ENCODE results near the gene EIF4E2.

Gene EIF4E2

DNA sequence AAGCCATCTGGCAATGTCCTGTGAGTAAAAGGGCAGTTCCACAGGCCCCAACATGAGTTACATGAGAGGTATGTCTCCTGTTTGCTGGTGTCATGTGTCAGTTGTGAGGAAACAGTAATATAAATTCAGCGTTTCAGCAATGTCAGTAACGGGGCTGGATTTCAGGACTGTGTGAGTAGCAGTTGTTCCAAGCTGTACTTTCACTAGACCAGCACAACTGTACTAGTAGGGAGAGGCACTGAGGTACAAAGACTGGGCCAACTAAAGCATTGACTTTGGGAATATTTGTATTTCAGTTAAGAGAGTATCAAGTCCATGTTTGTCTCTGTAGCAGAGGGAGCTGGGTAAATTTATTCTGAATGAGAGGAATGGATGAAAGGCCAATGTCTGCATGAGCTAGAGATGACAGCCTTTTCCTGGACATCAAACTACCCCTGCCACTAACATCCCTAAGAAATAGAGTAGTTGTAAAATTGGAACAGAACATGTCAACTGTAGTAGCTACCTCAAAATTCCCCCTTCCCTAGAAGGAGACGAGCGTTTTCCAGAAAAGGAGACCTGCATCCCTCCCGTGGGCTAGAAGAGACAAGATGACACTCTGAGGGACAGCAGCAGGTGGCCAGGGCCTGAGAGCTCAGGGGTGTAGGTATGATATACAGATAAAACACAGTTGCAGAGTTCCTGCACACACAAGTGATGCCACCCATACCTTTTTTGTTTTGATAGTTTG lies 24.4 kb downstream of the EIF4E2 start:
- TF ChIP-seq, protein P1, sequence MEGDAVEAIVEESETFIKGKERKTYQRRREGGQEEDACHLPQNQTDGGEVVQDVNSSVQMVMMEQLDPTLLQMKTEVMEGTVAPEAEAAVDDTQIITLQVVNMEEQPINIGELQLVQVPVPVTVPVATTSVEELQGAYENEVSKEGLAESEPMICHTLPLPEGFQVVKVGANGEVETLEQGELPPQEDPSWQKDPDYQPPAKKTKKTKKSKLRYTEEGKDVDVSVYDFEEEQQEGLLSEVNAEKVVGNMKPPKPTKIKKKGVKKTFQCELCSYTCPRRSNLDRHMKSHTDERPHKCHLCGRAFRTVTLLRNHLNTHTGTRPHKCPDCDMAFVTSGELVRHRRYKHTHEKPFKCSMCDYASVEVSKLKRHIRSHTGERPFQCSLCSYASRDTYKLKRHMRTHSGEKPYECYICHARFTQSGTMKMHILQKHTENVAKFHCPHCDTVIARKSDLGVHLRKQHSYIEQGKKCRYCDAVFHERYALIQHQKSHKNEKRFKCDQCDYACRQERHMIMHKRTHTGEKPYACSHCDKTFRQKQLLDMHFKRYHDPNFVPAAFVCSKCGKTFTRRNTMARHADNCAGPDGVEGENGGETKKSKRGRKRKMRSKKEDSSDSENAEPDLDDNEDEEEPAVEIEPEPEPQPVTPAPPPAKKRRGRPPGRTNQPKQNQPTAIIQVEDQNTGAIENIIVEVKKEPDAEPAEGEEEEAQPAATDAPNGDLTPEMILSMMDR (IDR thresholded peaks at IDR 0.05; ENCODE audit: control insufficient read depth, extremely low read depth, insufficient read depth), result no peak
- no peak for DNase-seq (ENCODE audit: low read depth)
- no peak overlapping the region for H3K4me3 ChIP-seq (ENCODE audit: low read depth, low read length)

DNA sequence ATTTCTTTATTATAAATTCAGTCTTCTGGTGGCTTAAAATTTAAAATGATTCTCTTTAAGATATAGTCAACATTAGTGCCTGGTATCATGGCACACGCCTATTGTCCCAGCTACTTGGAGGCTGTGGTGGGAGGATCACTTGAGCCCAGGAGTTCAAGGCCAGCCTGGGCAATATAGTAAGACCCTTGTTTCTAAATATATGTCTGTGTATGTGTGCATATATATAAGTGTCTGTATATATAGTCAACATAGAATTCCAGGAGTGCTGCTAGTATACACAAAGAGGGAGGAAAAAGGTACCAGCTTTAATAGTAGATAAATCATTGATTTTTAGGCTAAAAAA lies 24.9 kb downstream of the EIF4E2 start:
- H3K4me3 ChIP-seq (ENCODE audit: low read depth, low read length), result no peak overlapping the region
- TF ChIP-seq, protein P1 (IDR thresholded peaks at IDR 0.05; ENCODE audit: control insufficient read depth, extremely low read depth, insufficient read depth), result no peak
- DNase-seq (ENCODE audit: low read depth), result no peak

DNA sequence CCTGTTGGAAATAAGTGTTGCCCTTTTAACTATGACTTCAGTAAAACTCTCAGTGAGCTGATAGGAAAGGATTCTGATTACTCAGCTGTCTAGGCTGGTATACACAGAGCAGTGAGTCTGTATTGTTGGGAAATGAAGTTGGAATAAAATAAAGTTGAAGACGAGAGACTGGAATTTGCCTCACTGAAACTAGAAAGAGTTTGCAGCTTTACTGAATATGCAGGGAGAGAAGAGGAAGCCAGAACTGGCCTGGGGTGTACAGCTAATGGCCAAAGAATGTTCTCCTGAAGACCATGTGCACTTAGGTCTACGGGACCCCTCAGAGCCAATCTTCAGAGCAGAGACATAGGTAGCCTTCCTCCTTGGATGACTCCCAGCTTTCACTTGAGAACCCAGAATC lies 26.5 kb downstream of the EIF4E2 start:
- DNase-seq (ENCODE audit: low read depth), result no peak
- no peak overlapping the region for H3K4me3 ChIP-seq (ENCODE audit: low read depth, low read length)

DNA sequence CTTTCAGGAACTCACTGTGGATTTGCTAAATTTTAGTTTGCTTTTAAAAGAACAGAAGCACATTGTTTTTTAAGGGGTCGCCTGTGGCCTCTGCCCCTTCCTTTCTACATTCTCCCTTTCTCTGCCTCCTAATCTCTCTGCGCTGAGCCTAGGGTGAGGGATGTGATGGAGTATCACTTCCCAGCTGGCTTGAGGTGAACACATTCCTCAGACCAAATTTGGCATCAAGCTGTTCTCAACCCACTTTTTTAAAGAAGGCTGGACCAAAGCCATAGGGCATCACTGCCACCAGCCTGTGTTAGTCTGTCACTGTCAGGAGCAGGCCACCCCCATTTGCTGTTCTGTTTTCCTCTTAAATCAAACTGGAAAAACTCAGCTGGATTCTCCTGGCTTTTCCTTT lies 27.4 kb downstream of the EIF4E2 start:
- DNase-seq (ENCODE audit: low read depth), result no peak
- TF ChIP-seq, protein P1 (IDR thresholded peaks at IDR 0.05; ENCODE audit: control insufficient read depth, extremely low read depth, insufficient read depth), result no peak
- H3K4me3 ChIP-seq (ENCODE audit: low read depth, low read length), result no peak overlapping the region

More for the DNA sequence above, 26.5 kb downstream of the EIF4E2 start:
- TF ChIP-seq, protein P1 (IDR thresholded peaks at IDR 0.05; ENCODE audit: control insufficient read depth, extremely low read depth, insufficient read depth), result no peak

DNA sequence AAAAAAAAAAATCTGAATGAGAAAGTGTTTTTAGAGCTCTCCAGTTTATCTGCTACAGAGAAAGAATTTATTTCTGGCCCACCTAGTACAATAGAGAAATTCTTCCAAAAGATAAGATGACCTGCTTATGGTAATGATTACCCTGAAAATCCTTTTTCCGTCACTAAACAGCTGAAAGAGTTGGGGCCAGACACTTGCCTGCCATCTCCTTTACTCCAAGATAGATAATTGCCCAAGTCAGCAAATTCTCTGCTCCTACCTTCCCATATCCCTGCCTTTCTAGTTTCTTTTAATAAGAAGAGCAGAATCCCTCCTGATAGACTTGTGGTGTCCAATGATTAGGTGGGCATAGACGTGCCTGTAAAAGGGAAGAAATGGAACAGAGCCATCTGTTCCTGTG lies 28.1 kb downstream of the EIF4E2 start:
- no peak overlapping the region for H3K4me3 ChIP-seq (ENCODE audit: low read depth, low read length)
- TF ChIP-seq, protein P1 (IDR thresholded peaks at IDR 0.05; ENCODE audit: control insufficient read depth, extremely low read depth, insufficient read depth), result no peak
- no peak for DNase-seq (ENCODE audit: low read depth)

DNA sequence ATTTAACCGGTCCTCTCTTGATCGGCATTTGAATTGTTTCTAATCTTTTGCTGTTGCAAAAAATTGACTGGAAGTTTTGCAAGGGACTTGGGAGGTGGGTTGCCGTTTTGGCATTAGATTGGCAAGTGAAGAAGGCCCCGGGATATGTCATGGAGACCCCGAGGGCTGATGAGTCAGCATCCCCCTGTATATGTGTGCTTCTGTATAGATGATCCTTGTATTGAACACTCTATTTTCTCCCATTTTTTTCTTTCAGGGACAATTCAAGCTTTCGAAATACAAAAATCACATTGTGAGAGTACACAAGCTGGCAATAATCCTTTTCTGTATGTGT lies 30.1 kb downstream of the EIF4E2 start:
- no peak for DNase-seq (ENCODE audit: low read depth)
- peak overlapping the region; percentile 2; the same call in 1 of the 2 replicates for H3K4me3 ChIP-seq (ENCODE audit: low read depth, low read length)
- TF ChIP-seq, protein P1 (IDR thresholded peaks at IDR 0.05; ENCODE audit: control insufficient read depth, extremely low read depth, insufficient read depth), result no peak

DNA sequence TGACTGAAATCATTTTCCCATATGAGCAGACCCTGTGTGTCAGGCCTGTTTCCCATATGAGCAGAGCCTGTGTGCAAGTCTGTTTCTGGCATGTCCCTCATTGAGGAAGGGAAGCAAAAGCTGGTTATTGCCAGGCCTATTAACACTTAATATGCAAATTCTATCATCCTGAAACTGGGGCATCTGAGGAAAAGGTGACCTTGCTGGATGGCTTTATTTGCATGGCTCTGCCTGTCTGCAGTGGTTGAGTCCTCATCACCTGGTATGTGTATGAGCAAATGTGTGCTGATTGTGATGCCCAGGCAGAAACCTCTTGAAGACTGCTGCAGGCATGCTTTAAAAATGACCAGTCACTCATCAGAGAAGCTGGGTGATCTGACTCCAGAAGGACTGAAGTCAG lies 31.2 kb downstream of the EIF4E2 start:
- DNase-seq (ENCODE audit: low read depth), result no peak
- H3K4me3 ChIP-seq (ENCODE audit: low read depth, low read length), result no peak overlapping the region
- TF ChIP-seq, protein P1 (IDR thresholded peaks at IDR 0.05; ENCODE audit: control insufficient read depth, extremely low read depth, insufficient read depth), result no peak
